ENCODE measurements around the gene NAV2.

DNA sequence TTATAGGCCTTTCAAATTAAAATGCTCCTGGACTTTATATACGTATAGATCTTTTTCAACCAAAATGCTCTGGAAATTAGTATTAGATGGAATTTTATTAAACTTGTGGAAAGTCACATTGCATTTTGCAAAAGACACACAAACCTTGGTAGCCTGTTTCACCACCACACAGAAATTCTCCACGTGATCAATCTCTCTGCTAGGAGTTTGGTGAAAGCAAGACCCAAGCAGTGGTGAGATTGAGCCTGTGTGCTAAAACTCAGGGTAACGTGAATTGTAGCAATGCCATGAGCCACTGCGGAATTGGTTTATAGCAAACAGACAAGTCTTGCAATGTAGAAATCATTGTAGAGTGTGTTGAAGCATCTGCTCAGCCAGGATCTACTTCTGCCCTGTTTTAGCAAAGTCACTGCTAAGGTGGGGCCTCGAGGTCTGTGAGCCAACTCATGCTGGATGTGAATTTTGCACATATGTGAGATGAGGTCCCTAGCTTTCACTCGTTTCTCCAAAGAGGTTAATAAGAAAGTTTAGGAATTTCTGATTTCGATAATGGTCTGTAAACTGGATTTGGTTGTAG is 262.9 kb downstream of the NAV2 start:
- TF ChIP-seq, protein P1, sequence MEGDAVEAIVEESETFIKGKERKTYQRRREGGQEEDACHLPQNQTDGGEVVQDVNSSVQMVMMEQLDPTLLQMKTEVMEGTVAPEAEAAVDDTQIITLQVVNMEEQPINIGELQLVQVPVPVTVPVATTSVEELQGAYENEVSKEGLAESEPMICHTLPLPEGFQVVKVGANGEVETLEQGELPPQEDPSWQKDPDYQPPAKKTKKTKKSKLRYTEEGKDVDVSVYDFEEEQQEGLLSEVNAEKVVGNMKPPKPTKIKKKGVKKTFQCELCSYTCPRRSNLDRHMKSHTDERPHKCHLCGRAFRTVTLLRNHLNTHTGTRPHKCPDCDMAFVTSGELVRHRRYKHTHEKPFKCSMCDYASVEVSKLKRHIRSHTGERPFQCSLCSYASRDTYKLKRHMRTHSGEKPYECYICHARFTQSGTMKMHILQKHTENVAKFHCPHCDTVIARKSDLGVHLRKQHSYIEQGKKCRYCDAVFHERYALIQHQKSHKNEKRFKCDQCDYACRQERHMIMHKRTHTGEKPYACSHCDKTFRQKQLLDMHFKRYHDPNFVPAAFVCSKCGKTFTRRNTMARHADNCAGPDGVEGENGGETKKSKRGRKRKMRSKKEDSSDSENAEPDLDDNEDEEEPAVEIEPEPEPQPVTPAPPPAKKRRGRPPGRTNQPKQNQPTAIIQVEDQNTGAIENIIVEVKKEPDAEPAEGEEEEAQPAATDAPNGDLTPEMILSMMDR (IDR thresholded peaks at IDR 0.05) = no peak
- no peak for TF ChIP-seq EZH2 (IDR thresholded peaks at IDR 0.05)

All from neural progenitor cell (in vitro differentiated cells).